DMS53 (cell line): Measurements from ENCODE around the gene MUC21.
A peak's percentile ranks its signal among the peaks of the same experiment; 100 is the strongest.
"Not testable (repeated sequence)": the region's sequence is repeated elsewhere in the genome, so short reads cannot be mapped to it uniquely, and the experiment has no call there.

Experiments used
- DNase-seq: peaks from one replicate; lab custom pipeline; 2025; lab: John Stamatoyannopoulos, UW

MUC21 gene

GRCh38 chr6:30969171-30969570, 14.3 kb upstream of the MUC21 start:
- not testable (repeated sequence) for DNase-seq

- DNase-seq: no peak
Measured at GRCh38 chr6:30970946-30971345, 12.6 kb upstream of the MUC21 start.

GRCh38 chr6:30972816-30973215, 10.7 kb upstream of the MUC21 start:
- DNase-seq: no peak

- DNase-seq: no peak
Measured at GRCh38 chr6:30974490-30975252, 8.8 kb upstream of the MUC21 start.

GRCh38 chr6:30979141-30979540, 4.4 kb upstream of the MUC21 start:
- DNase-seq: no peak

- no peak for DNase-seq
Measured at GRCh38 chr6:30979690-30980089, 3.8 kb upstream of the MUC21 start.

GRCh38 chr6:30981942-30982772, 1.4 kb upstream of the MUC21 start:
- peak; percentile 50 for DNase-seq

- peak; percentile 17 for DNase-seq
Measured at GRCh38 chr6:30985490-30985889, 2.0 kb downstream of the MUC21 start.

- DNase-seq: no peak
Measured at GRCh38 chr6:30987304-30987703, 3.8 kb downstream of the MUC21 start.

GRCh38 chr6:30988209-30988825, 4.8 kb downstream of the MUC21 start:
- no peak for DNase-seq

- DNase-seq: peak; percentile 35
Measured at GRCh38 chr6:30990422-30991086, 7.0 kb downstream of the MUC21 start.

GRCh38 chr6:30991891-30992290, 8.4 kb downstream of the MUC21 start:
- no peak for DNase-seq

GRCh38 chr6:30997301-30997700, 13.8 kb downstream of the MUC21 start:
- DNase-seq: no peak

GRCh38 chr6:30998785-30999184, 15.3 kb downstream of the MUC21 start:
- DNase-seq: no peak

GRCh38 chr6:31000067-31000860, 16.7 kb downstream of the MUC21 start:
- not testable (repeated sequence) for DNase-seq

- DNase-seq: no peak
Measured at GRCh38 chr6:31001281-31001888, 17.9 kb downstream of the MUC21 start.

GRCh38 chr6:31002471-31002870, 19.0 kb downstream of the MUC21 start:
- DNase-seq: no peak

- no peak for DNase-seq
Measured at GRCh38 chr6:31004794-31005193, 21.3 kb downstream of the MUC21 start.

GRCh38 chr6:31005249-31006020, 21.9 kb downstream of the MUC21 start:
- no peak for DNase-seq

GRCh38 chr6:31007694-31008093, 24.2 kb downstream of the MUC21 start:
- peak; percentile 34 for DNase-seq
